OCI-LY7 (cell line): ENCODE measurements around the gene SPDL1. TPM values are rescaled to one million over a fixed set of nuclear protein-coding genes. Genes with fewer than 3 reads are reported as not detected.

Experiments
- BruUV-seq: library from RNA; stranded (reverse); fragments of 400-500 nt; replicated peaks from 2 replicates; lab custom pipeline; 2021; lab: Mats Ljungman, UMichigan
- CTCF ChIA-PET: fragments of 300-600 bp; sonication (Branson Sonifier 250); formaldehyde crosslinking; loops from one replicate; lab custom pipeline; 2022; ENCODE audit warnings: antibody characterized with exemption; ENCODE audit not compliant: unreplicated experiment; lab: Charles Lee
- POLR2A ChIA-PET: fragments of 300-600 bp; sonication (Branson Sonifier 250); formaldehyde crosslinking; loops from one replicate; lab custom pipeline; 2022; ENCODE audit warnings: antibody characterized with exemption; lab: Charles Lee
- DNase-seq: peaks from one replicate; pipeline ENCODE4 v3.0.0-alpha.2; 2015; ENCODE audit warnings: low spot score
- H2AFZ ChIP-seq: fragments of 200-600 bp; sonication (generic), shearing (Covaris generic); 2 replicates; pipeline ENCODE4 v1.6.1; 2014; ENCODE audit warnings: mild to moderate bottlenecking, antibody characterized with exemption, low read length, moderate library complexity
- H3K27ac ChIP-seq: fragments of 200-600 bp; sonication (generic); 2 replicates; pipeline ENCODE4 v1.5.1; 2014; ENCODE audit warnings: mixed run types, low read depth, mild to moderate bottlenecking, moderate library complexity, low read length, inconsistent platforms; ENCODE audit not compliant: poor library complexity, severe bottlenecking
- H3K36me3 ChIP-seq: fragments of 200-600 bp; sonication (generic); 2 replicates; pipeline ENCODE4 v1.6.1; 2014; ENCODE audit warnings: mild to moderate bottlenecking, antibody characterized with exemption, low read length, moderate library complexity, mixed read lengths; ENCODE audit not compliant: insufficient read depth
- H3K4me1 ChIP-seq: fragments of 200-600 bp; sonication (generic); 2 replicates; pipeline ENCODE4 v1.5.1; 2014; ENCODE audit warnings: mild to moderate bottlenecking, low read length; ENCODE audit not compliant: insufficient read depth, poor library complexity, severe bottlenecking
- H3K4me2 ChIP-seq: fragments of 200-600 bp; sonication (generic); 2 replicates; pipeline ENCODE4 v1.6.1; 2014; ENCODE audit warnings: mild to moderate bottlenecking, low read length
- H3K4me3 ChIP-seq: fragments of 200-600 bp; sonication (generic); 2 replicates; pipeline ENCODE4 v1.5.1; 2014; ENCODE audit warnings: mild to moderate bottlenecking, low read depth, low read length; ENCODE audit not compliant: poor library complexity, severe bottlenecking
- H3K79me2 ChIP-seq: fragments of 200-600 bp; sonication (generic); 2 replicates; pipeline ENCODE4 v1.6.1; 2016; ENCODE audit warnings: low read depth, mild to moderate bottlenecking, low read length, moderate library complexity, mixed read lengths; ENCODE audit not compliant: insufficient read depth
- H3K9me2 ChIP-seq: fragments of 200-600 bp; sonication (generic); 2 replicates; pipeline ENCODE4 v1.6.1; 2016; ENCODE audit warnings: mild to moderate bottlenecking, low read length, mixed read lengths; ENCODE audit not compliant: insufficient read depth
- H3K9me3 ChIP-seq: fragments of 200-600 bp; sonication (generic); 2 replicates; pipeline ENCODE4 v1.6.1; 2014; ENCODE audit warnings: mild to moderate bottlenecking, mixed run types, low read length, mixed read lengths
- H4K20me1 ChIP-seq: fragments of 200-600 bp; sonication (generic); 2 replicates; pipeline ENCODE4 v1.6.1; 2014; ENCODE audit warnings: mild to moderate bottlenecking, antibody characterized with exemption, low read length, moderate library complexity, mixed read lengths; ENCODE audit not compliant: insufficient read depth
- CTCF ChIP-seq: fragments of 200-600 bp; sonication (generic); conservative IDR thresholded peaks from 2 replicates; pipeline ENCODE4 v1.5.1; 2014; ENCODE audit warnings: mild to moderate bottlenecking, antibody characterized with exemption, low read length, moderate library complexity, mixed read lengths
- EZH2phosphoT487 ChIP-seq: fragments of 200-600 bp; sonication (generic); IDR thresholded peaks from 2 replicates; pipeline ENCODE4 v1.6.1; 2018; ENCODE audit warnings: low read depth, borderline replicate concordance, mild to moderate bottlenecking, mixed run types, antibody characterized with exemption, low read length, moderate library complexity, mixed read lengths
- intact Hi-C: fragments of 100-400 bp; cut with micrococcal nuclease; formaldehyde crosslinking; loops from one replicate; pipeline ENCODE4 v1.10.0; 2022; ENCODE audit not compliant: unreplicated experiment
- total RNA-seq, 2 experiments: library from RNA; depleted of rRNA in 1 of 2; stranded (reverse); fragments of >200 nt in 1 of 2; shearing (Covaris generic) in 1 of 2; gene quantifications; 2 replicates each; pipeline ENCODE4 v1.2.3, GENCODE V29; 2014 to 2022

Gene SPDL1
- total RNA-seq, 2 experiments from 2014 or later: 27.4 to 65.9 TPM

- intact Hi-C loops: no loop called here
- Histone ChIP-seq H3K36me3 (no peaks in the 10 kb centered on the region), H3K4me1 (no peaks in the 10 kb centered on the region), H4K20me1 (no peaks in the 10 kb centered on the region), H3K9me2 (no peaks in the 10 kb centered on the region), H3K79me2 (no peaks in the 10 kb centered on the region), H3K4me3 (no peak overlapping the region), H3K9me3 (no peaks in the 10 kb centered on the region), H3K27ac (no peak overlapping the region), H2AFZ (no peak overlapping the region), H3K4me2 (no peak overlapping the region)
- no TSS peak for BruUV-seq
- DNase-seq: no peak
- TF ChIP-seq EZH2phosphoT487 (no peak), CTCF (no peak)
- ChIA-PET CTCF (no interaction called here), POLR2A (no interaction called here)
Observed at GRCh38 chr5:169554251-169554650, 29.3 kb upstream of the SPDL1 start.

- no peak overlapping the region for H2AFZ ChIP-seq
- CTCF ChIA-PET: no interaction called here
- BruUV-seq: no TSS peak
- no peaks in the 10 kb centered on the region for H3K9me2 ChIP-seq
- no peak overlapping the region for H3K4me3 ChIP-seq
- no peak overlapping the region for H3K4me2 ChIP-seq
- no peak overlapping the region for H3K27ac ChIP-seq
- POLR2A ChIA-PET: interaction anchor here (0.7 kb wide), 1 partner anchor 12 kb away, joined by 3 read pairs; no protein-coding TSS in a partner anchor
- intact Hi-C loops: no loop called here
- H4K20me1 ChIP-seq: no peaks in the 10 kb centered on the region
- no peak for TF ChIP-seq CTCF
- TF ChIP-seq EZH2phosphoT487: no peak
- no peak for DNase-seq
- H3K79me2 ChIP-seq: no peaks in the 10 kb centered on the region
- no peaks in the 10 kb centered on the region for H3K9me3 ChIP-seq
- H3K36me3 ChIP-seq: no peaks in the 10 kb centered on the region
- no peaks in the 10 kb centered on the region for H3K4me1 ChIP-seq
Observed at GRCh38 chr5:169557838-169558237, 25.7 kb upstream of the SPDL1 start.

- Histone ChIP-seq H3K36me3 (no peaks in the 10 kb centered on the region), H3K79me2 (no peaks in the 10 kb centered on the region), H3K4me1 (no peaks in the 10 kb centered on the region), H3K27ac (no peak overlapping the region), H2AFZ (no peak overlapping the region), H3K4me2 (no peak overlapping the region), H4K20me1 (no peaks in the 10 kb centered on the region), H3K9me3 (no peaks in the 10 kb centered on the region), H3K4me3 (no peak overlapping the region), H3K9me2 (no peaks in the 10 kb centered on the region)
- CTCF ChIA-PET: no interaction called here
- TF ChIP-seq CTCF (no peak), EZH2phosphoT487 (no peak)
- POLR2A ChIA-PET: no interaction called here
- DNase-seq: no peak
- no TSS peak for BruUV-seq
- intact Hi-C loops: no loop called here
Observed at GRCh38 chr5:169561893-169562292, 21.7 kb upstream of the SPDL1 start.
